AG09319 (cell line): ENCODE results near the gene RAE1.
"Not testable (repeated sequence)": the region's sequence is repeated elsewhere in the genome, so short reads cannot be mapped to it uniquely, and the experiment has no call there.

Source experiments
- DNase-seq: peaks from one replicate; pipeline ENCODE4 v3.0.0-alpha.2; 2010; ENCODE audit warnings: low read depth; ENCODE audit errors: extremely low read depth
- TF ChIP-seq, protein P1 (sequence below): IDR thresholded peaks from 2 replicates; pipeline ENCODE4 v1.5.1; 2011; ENCODE audit warnings: low read depth, mild to moderate bottlenecking, inconsistent platforms, low read length, moderate library complexity

RAE1 gene

GRCh38 chr20:57346477-57346876, 4.6 kb upstream of the RAE1 start:
- TF ChIP-seq, protein P1, sequence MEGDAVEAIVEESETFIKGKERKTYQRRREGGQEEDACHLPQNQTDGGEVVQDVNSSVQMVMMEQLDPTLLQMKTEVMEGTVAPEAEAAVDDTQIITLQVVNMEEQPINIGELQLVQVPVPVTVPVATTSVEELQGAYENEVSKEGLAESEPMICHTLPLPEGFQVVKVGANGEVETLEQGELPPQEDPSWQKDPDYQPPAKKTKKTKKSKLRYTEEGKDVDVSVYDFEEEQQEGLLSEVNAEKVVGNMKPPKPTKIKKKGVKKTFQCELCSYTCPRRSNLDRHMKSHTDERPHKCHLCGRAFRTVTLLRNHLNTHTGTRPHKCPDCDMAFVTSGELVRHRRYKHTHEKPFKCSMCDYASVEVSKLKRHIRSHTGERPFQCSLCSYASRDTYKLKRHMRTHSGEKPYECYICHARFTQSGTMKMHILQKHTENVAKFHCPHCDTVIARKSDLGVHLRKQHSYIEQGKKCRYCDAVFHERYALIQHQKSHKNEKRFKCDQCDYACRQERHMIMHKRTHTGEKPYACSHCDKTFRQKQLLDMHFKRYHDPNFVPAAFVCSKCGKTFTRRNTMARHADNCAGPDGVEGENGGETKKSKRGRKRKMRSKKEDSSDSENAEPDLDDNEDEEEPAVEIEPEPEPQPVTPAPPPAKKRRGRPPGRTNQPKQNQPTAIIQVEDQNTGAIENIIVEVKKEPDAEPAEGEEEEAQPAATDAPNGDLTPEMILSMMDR = peak; percentile 77
- DNase-seq = peak; percentile 51

GRCh38 chr20:57347393-57347792, 3.7 kb upstream of the RAE1 start:
- no peak for DNase-seq
- TF ChIP-seq, protein P1 = no peak

GRCh38 chr20:57348200-57348921, 2.7 kb upstream of the RAE1 start:
- not testable (repeated sequence) for DNase-seq

DNA sequence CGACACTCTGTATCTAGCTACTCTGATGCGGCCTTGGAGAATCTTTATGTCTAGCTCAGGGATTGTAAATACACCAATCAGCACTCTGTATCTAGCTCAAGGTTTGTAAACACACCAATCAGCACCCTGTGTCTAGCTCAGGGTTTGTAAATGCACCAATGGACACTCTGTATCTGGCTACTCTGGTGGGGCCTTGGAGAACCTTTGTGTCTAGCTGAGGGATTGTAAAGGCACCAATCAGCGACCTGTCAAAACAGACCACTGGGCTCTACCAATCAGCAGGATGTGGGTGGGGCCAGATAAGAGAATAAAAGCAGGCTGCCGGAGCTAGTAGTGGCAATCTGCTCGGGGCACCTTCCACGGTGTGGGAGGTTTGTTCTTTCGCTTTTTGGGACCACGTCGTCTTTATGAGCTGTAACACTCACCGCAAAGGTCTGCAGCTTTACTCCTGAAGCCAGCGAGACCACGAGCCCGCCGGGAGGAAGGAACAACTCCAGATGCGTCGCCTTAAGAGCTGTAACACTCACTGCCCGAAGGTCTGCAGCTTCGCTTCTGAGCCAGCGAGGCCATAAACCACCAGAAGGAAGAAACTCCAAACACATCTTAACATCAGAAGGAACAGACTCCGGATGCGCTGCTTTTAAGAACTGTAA, 2.0 kb upstream of the RAE1 start:
- not testable (repeated sequence) for DNase-seq

GRCh38 chr20:57350081-57350710, 859 bp upstream of the RAE1 start:
- TF ChIP-seq, protein P1 = no peak
- DNase-seq = no peak

GRCh38 chr20:57350726-57351041, 371 bp upstream of the RAE1 start:
- not testable (repeated sequence) for DNase-seq

GRCh38 chr20:57352305-57352704, 1.2 kb downstream of the RAE1 start:
- TF ChIP-seq, protein P1 = no peak
- no peak for DNase-seq

DNA sequence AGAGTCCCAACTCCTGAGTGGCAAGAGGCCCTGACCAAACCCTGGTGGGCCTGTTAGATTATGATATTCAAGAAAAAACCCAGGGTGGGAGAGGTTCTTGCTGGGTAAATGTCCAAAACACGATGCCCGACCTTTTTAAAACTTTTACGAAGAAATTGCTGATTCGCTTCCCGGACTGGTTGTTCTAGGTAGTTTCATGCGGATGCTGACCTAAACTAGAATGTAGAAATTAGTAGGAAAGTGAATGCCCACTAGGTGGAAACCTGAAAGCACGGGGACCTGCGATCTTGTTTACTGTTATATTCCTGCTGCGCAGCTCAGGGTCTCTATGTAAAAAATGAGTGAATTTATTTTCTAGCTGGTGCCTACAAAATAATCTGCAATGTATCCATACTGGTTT, 2.3 kb downstream of the RAE1 start:
- no peak for DNase-seq
- TF ChIP-seq, protein P1 = no peak

DNA sequence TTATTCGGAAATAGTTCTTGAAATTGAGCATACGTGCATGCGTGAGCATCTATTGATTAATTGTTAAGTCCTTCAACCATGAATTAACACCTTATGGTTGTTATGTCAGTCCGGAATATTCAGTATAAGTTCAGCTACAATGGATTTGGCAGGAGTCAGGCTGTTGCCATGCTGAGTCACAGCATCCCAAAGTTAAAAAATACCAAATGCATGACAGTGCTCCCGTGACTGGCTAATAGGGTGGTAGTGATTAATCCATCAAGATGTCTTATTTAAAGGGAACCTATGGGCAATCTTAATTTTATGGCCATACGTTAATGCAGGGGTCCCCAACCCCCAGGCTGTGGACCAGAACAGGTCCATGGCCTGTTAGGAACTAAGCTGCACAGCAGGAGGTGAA, 10.5 kb downstream of the RAE1 start:
- TF ChIP-seq, protein P1 = no peak
- DNase-seq = peak; percentile 35
